Subcutaneous abdominal adipose tissue (tissue), 5 donors: ENCODE results near the gene CREB3.

Experiments
- H3K27ac ChIP-seq: one replicate; pipeline ENCODE4 v1.7.0; 2013; ENCODE audit warnings: low read depth, mild to moderate bottlenecking, inconsistent platforms, low read length, moderate library complexity
- H3K27me3 ChIP-seq, 5 donors: one replicate each; pipeline ENCODE4 v1.7.0; 2013; ENCODE audit warnings: low read length in 5 of 5, inconsistent platforms in 1 of 5; ENCODE audit not compliant: control insufficient read depth in 5 of 5, insufficient read depth in 4 of 5
- H3K36me3 ChIP-seq, 5 donors: one replicate each; pipeline ENCODE4 v1.7.0; 2013; ENCODE audit warnings: low read length in 5 of 5; ENCODE audit not compliant: control insufficient read depth in 5 of 5, insufficient read depth in 5 of 5
- H3K4me1 ChIP-seq, 5 donors: one replicate each; pipeline ENCODE4 v1.7.0; 2013; ENCODE audit warnings: low read length in 5 of 5, mild to moderate bottlenecking in 3 of 5, moderate library complexity in 1 of 5; ENCODE audit not compliant: control insufficient read depth in 5 of 5, insufficient read depth in 5 of 5
- H3K4me3 ChIP-seq, 5 donors: one replicate each; pipeline ENCODE4 v1.7.0; 2013; ENCODE audit warnings: low read length in 5 of 5, low read depth in 1 of 5
- H3K9ac ChIP-seq, 5 donors: one replicate each; pipeline ENCODE4 v1.7.0; 2013; ENCODE audit warnings: low read length in 5 of 5, mild to moderate bottlenecking in 4 of 5, moderate library complexity in 3 of 5
- H3K9me3 ChIP-seq, 5 donors: one replicate each; pipeline ENCODE4 v1.7.0; 2013; ENCODE audit warnings: low read length in 5 of 5; ENCODE audit not compliant: control insufficient read depth in 5 of 5
- donor health status: healthy.
- donor health status: healthy.
- donor health status: healthy.
- donor health status: healthy.
- donor health status: healthy.

Gene CREB3

GRCh38 chr9:35732185-35732799, at the start of gene CREB3, which contains the start of gene TLN1:
Gene CREB3 (plus strand): TSS chr9:35732666. CDS start chr9:35732773, 107 bp downstream.
Gene TLN1 (minus strand): TSS chr9:35732195. CDS start chr9:35725694, 6,501 bp downstream.
- H3K36me3 ChIP-seq: peaks cover 8 to 30% (median 26%) of the 10 kb centered on the region in 5 donors
- peaks cover 37 to 62% (median 59%) of the 10 kb centered on the region in 5 donors for H3K4me1 ChIP-seq
- H3K9me3 ChIP-seq: no peaks in the 10 kb centered on the region
- peak within 1 kb of the TSS; percentile 96 for H3K27ac ChIP-seq
- H3K27me3 ChIP-seq: no peaks in the 10 kb centered on the region
- H3K9ac ChIP-seq: peak within 1 kb of the TSS; percentile 90 to 99 (median 97)
- peak within 1 kb of the TSS; percentile 81 to 92 (median 90) for H3K4me3 ChIP-seq

GRCh38 chr9:35683323-35683722, 49.1 kb upstream of the CREB3 start:
- H3K4me1 ChIP-seq: peaks cover 3 to 7% (median 4%) of the 10 kb centered on the region in 5 donors
- H3K9ac ChIP-seq: no peak overlapping the region
- H3K27me3 ChIP-seq: no peaks in the 10 kb centered on the region
- peaks cover 0 to 43% (median 28%) of the 10 kb centered on the region in 5 donors for H3K36me3 ChIP-seq
- no peak overlapping the region for H3K4me3 ChIP-seq
- H3K9me3 ChIP-seq: no peaks in the 10 kb centered on the region
- H3K27ac ChIP-seq: no peak overlapping the region

GRCh38 chr9:35684921-35685320, 47.5 kb upstream of the CREB3 start:
- H3K27me3 ChIP-seq: no peaks in the 10 kb centered on the region
- H3K4me3 ChIP-seq: no peak overlapping the region
- peaks cover 0 to 43% (median 28%) of the 10 kb centered on the region in 5 donors for H3K36me3 ChIP-seq
- no peak overlapping the region for H3K9ac ChIP-seq
- H3K4me1 ChIP-seq: peaks cover 4 to 22% (median 19%) of the 10 kb centered on the region in 5 donors
- no peaks in the 10 kb centered on the region for H3K9me3 ChIP-seq
- H3K27ac ChIP-seq: no peak overlapping the region

- no peak overlapping the region for H3K4me3 ChIP-seq
- H3K27me3 ChIP-seq: no peaks in the 10 kb centered on the region
- H3K27ac ChIP-seq: no peak overlapping the region
- H3K36me3 ChIP-seq: peaks cover 0 to 43% (median 28%) of the 10 kb centered on the region in 5 donors
- H3K4me1 ChIP-seq: peaks cover 4 to 27% (median 24%) of the 10 kb centered on the region in 5 donors
- no peaks in the 10 kb centered on the region for H3K9me3 ChIP-seq
- no peak overlapping the region for H3K9ac ChIP-seq
Observed at GRCh38 chr9:35685506-35685905, 47.0 kb upstream of the CREB3 start.

- no peak overlapping the region for H3K4me3 ChIP-seq
- H3K27ac ChIP-seq: no peak overlapping the region
- peaks cover 6 to 33% (median 29%) of the 10 kb centered on the region in 5 donors for H3K4me1 ChIP-seq
Observed at GRCh38 chr9:35686222-35687203, 46.0 kb upstream of the CREB3 start.

GRCh38 chr9:35687306-35687705, 45.2 kb upstream of the CREB3 start:
- no peak overlapping the region for H3K27ac ChIP-seq
- no peaks in the 10 kb centered on the region for H3K27me3 ChIP-seq
- no peak overlapping the region for H3K9ac ChIP-seq
- peaks cover 0 to 37% (median 26%) of the 10 kb centered on the region in 5 donors for H3K36me3 ChIP-seq
- peaks cover 6 to 35% (median 30%) of the 10 kb centered on the region in 5 donors for H3K4me1 ChIP-seq
- no peak overlapping the region for H3K4me3 ChIP-seq
- H3K9me3 ChIP-seq: no peaks in the 10 kb centered on the region

More at GRCh38 chr9:35686222-35687203, 46.0 kb upstream of the CREB3 start:
- no peaks in the 10 kb centered on the region for H3K27me3 ChIP-seq
- H3K9me3 ChIP-seq: no peaks in the 10 kb centered on the region
- no peak overlapping the region for H3K9ac ChIP-seq
- peaks cover 0 to 43% (median 28%) of the 10 kb centered on the region in 5 donors for H3K36me3 ChIP-seq

GRCh38 chr9:35687972-35688557, 44.4 kb upstream of the CREB3 start:
- Histone ChIP-seq H3K4me1 (peaks cover 6 to 35% (median 30%) of the 10 kb centered on the region in 5 donors), H3K9me3 (no peaks in the 10 kb centered on the region), H3K27me3 (no peaks in the 10 kb centered on the region), H3K36me3 (peaks cover 0 to 30% (median 18%) of the 10 kb centered on the region in 5 donors), H3K4me3 (peak overlapping the region in 3 of 5 donors; percentile 9 to 75 (median 45)), H3K27ac (peak overlapping the region; percentile 48), H3K9ac (peak overlapping the region in 1 of 5 donors; percentile 37)

- H3K36me3 ChIP-seq: peaks cover 0 to 22% (median 14%) of the 10 kb centered on the region in 5 donors
- peak overlapping the region; percentile 15 to 75 (median 58) for H3K4me3 ChIP-seq
- peak overlapping the region; percentile 48 for H3K27ac ChIP-seq
- H3K9me3 ChIP-seq: no peaks in the 10 kb centered on the region
- H3K9ac ChIP-seq: peak overlapping the region in 3 of 5 donors; percentile 31 to 43 (median 37)
- H3K27me3 ChIP-seq: no peaks in the 10 kb centered on the region
- peaks cover 6 to 35% (median 30%) of the 10 kb centered on the region in 5 donors for H3K4me1 ChIP-seq
Observed at GRCh38 chr9:35688558-35689541, 43.6 kb upstream of the CREB3 start.
